GDM1 (cell line): ENCODE data around the gene MSI2.
"Not testable (repeated sequence)": the region's sequence is repeated elsewhere in the genome, so short reads cannot be mapped to it uniquely, and the experiment has no call there.

Experiments
- DNase-seq: peaks from one replicate; lab custom pipeline; 2025; lab: John Stamatoyannopoulos, UW

The MSI2 gene

GRCh38 chr17:57292091-57292490 is 35.8 kb downstream of the MSI2 start:
- DNase-seq: no peak

- no peak for DNase-seq
Measured at GRCh38 chr17:57293077-57293476, 36.8 kb downstream of the MSI2 start.

- no peak for DNase-seq
Measured at GRCh38 chr17:57294101-57294500, 37.8 kb downstream of the MSI2 start.

GRCh38 chr17:57294629-57295501 is 38.5 kb downstream of the MSI2 start:
- no peak for DNase-seq

- DNase-seq: no peak
Measured at GRCh38 chr17:57295526-57296023, 39.3 kb downstream of the MSI2 start.

GRCh38 chr17:57296231-57296630 is 39.9 kb downstream of the MSI2 start:
- no peak for DNase-seq

GRCh38 chr17:57299176-57299575 is 42.9 kb downstream of the MSI2 start:
- DNase-seq: no peak

GRCh38 chr17:57300592-57300991 is 44.3 kb downstream of the MSI2 start:
- not testable (repeated sequence) for DNase-seq

GRCh38 chr17:57302690-57303465 is 46.6 kb downstream of the MSI2 start:
- no peak for DNase-seq

GRCh38 chr17:57305144-57305728 is 48.9 kb downstream of the MSI2 start:
- DNase-seq: no peak

- no peak for DNase-seq
Measured at GRCh38 chr17:57305908-57306504, 49.7 kb downstream of the MSI2 start.

- DNase-seq: no peak
Measured at GRCh38 chr17:57308543-57309186, 52.3 kb downstream of the MSI2 start.

GRCh38 chr17:57309479-57309878 is 53.2 kb downstream of the MSI2 start:
- DNase-seq: no peak

GRCh38 chr17:57311281-57312216 is 55.2 kb downstream of the MSI2 start:
- no peak for DNase-seq

- DNase-seq: no peak
Measured at GRCh38 chr17:57312242-57312641, 55.9 kb downstream of the MSI2 start.

- no peak for DNase-seq
Measured at GRCh38 chr17:57313097-57313835, 56.9 kb downstream of the MSI2 start.

GRCh38 chr17:57315061-57316015 is 59.0 kb downstream of the MSI2 start:
- no peak for DNase-seq

GRCh38 chr17:57316361-57316760 is 60.0 kb downstream of the MSI2 start:
- DNase-seq: no peak

GRCh38 chr17:57317079-57317478 is 60.8 kb downstream of the MSI2 start:
- DNase-seq: no peak
